Transverse colon (tissue), 4 donors: Measurements from ENCODE around the gene MAK. TPM values are rescaled to one million over a fixed set of nuclear protein-coding genes. Genes with fewer than 3 reads are reported as not detected.

Source experiments
- DNase-seq: peaks from one replicate; pipeline ENCODE4 v3.0.0-alpha.2; 2019
- H3K27ac ChIP-seq, 4 donors: fragments of 200-600 bp; sonication (generic); 2 replicates each; pipeline ENCODE4 v1.5.1; 2016 to 2018; ENCODE audit warnings: inconsistent platforms in 4 of 4
- H3K27me3 ChIP-seq: fragments of 200-600 bp; sonication (generic); 2 replicates; pipeline ENCODE4 v1.5.1; 2017; ENCODE audit warnings: inconsistent platforms
- H3K36me3 ChIP-seq, 4 donors: fragments of 200-600 bp; sonication (generic); 2 replicates each; pipeline ENCODE4 v1.5.1; 2017 to 2019; ENCODE audit warnings: inconsistent platforms in 4 of 4
- H3K4me1 ChIP-seq, 4 donors: fragments of 200-600 bp; sonication (generic); 2 replicates each; pipeline ENCODE4 v1.5.1; 2017 to 2020; ENCODE audit warnings: inconsistent platforms in 4 of 4
- H3K4me3 ChIP-seq, 4 donors: fragments of 200-600 bp; sonication (generic); 1 replicate in 1 of 4; 2 replicates in 3 of 4; pipeline versions ENCODE4 v1.5.1 to v1.6.1; 2017 to 2019; ENCODE audit warnings: inconsistent platforms in 4 of 4
- H3K9me3 ChIP-seq, 2 donors: fragments of 200-600 bp; sonication (generic); 2 replicates each; pipeline ENCODE4 v1.5.1; 2017 to 2019; ENCODE audit warnings: inconsistent platforms in 2 of 2
- EP300 ChIP-seq: sonication (generic); formaldehyde crosslinking; IDR thresholded peaks from one replicate; pipeline ENCODE4 v1.6.1; 2017; ENCODE audit warnings: antibody characterized with exemption, low read depth
- POLR2A ChIP-seq: fragments of 450-650 bp; IDR thresholded peaks from one replicate; pipeline ENCODE4 v1.6.1; 2016; ENCODE audit warnings: antibody characterized with exemption, mild to moderate bottlenecking, moderate library complexity
- POLR2AphosphoS5 ChIP-seq, 3 donors: sonication (generic); formaldehyde crosslinking; IDR thresholded peaks; one replicate each; pipeline ENCODE4 v1.6.1; 2016; ENCODE audit warnings: antibody characterized with exemption in 3 of 3
- WGBS, 2 donors: methylation state at CpG; one replicate each; pipeline ENCODE4 v1.1.5; 2018; ENCODE audit warnings: low coverage in 1 of 2; 5-methylcytosine and 5-hydroxymethylcytosine counted together
- in situ Hi-C, 4 donors: fragments of 200-750 bp; cut with MboI; loops; one replicate each; pipeline versions ENCODE4 v1.15.0 to v1.15.1; 2017; ENCODE audit warnings: low sequenced_read_pairs in 3 of 4, low pct_ligation_motif_present in 1 of 4, low pct_unique_long_range_greater_than_20kb in 1 of 4
- intact Hi-C: fragments of 100-400 bp; cut with DNase I; formaldehyde crosslinking; loops from one replicate; pipeline ENCODE4 v1.15.1; 2023; ENCODE audit warnings: low total_unique reads
- total RNA-seq, 4 donors: library from RNA; depleted of rRNA; stranded (reverse); fragments of >200 nt; gene quantifications; one replicate each; pipeline ENCODE4 v1.1.0, GENCODE V29; 2016
- TF ChIP-seq, protein P1 (sequence below), 5 experiments: fragments of 200-600 bp in 3 of 5; fragments of 450-650 bp in 2 of 5; sonication (generic) in 3 of 5; IDR thresholded peaks; 1 replicate in 2 of 5; 2 replicates in 3 of 5; pipeline ENCODE4 v1.5.1; 2016 to 2017; ENCODE audit warnings: antibody characterized with exemption in 5 of 5, inconsistent platforms in 3 of 5, mild to moderate bottlenecking in 2 of 5, moderate library complexity in 1 of 5

Gene MAK
- total RNA-seq, 4 donors from 2014 or later = not detected

DNA sequence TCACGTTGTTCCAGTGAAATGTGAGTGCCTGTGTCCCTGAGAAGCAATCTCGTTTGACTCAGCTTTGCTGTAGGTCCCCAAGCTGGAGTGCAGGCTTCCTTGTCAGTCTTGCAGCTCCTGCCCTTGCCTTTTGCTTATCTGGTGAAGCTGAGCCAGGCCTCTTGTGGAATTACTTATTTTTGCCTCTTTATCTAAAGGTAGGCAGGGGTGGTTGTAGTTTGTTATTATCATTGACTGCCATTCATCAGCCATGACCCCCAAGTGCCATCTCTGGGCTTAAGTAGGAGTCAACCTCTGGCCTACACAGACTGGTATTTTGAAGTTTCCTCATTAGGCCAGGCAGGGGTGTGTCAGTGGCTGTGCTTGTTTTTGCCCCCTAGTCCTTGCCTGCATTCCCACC is 88.6 kb downstream of the MAK start:
- Histone ChIP-seq H3K9me3 (no peaks in the 10 kb centered on the region), H3K36me3 (peaks cover 0 to 17% (median 3%) of the 10 kb centered on the region in 4 donors), H3K27me3 (no peaks in the 10 kb centered on the region), H3K4me3 (no peak overlapping the region), H3K4me1 (peaks cover 15 to 27% (median 22%) of the 10 kb centered on the region in 4 donors), H3K27ac (no peak overlapping the region)
- TF ChIP-seq POLR2A = no peak
- TF ChIP-seq POLR2AphosphoS5 (IDR thresholded peaks at IDR 0.05) = no peak
- no peak for TF ChIP-seq EP300
- TF ChIP-seq, protein P1, sequence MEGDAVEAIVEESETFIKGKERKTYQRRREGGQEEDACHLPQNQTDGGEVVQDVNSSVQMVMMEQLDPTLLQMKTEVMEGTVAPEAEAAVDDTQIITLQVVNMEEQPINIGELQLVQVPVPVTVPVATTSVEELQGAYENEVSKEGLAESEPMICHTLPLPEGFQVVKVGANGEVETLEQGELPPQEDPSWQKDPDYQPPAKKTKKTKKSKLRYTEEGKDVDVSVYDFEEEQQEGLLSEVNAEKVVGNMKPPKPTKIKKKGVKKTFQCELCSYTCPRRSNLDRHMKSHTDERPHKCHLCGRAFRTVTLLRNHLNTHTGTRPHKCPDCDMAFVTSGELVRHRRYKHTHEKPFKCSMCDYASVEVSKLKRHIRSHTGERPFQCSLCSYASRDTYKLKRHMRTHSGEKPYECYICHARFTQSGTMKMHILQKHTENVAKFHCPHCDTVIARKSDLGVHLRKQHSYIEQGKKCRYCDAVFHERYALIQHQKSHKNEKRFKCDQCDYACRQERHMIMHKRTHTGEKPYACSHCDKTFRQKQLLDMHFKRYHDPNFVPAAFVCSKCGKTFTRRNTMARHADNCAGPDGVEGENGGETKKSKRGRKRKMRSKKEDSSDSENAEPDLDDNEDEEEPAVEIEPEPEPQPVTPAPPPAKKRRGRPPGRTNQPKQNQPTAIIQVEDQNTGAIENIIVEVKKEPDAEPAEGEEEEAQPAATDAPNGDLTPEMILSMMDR (IDR thresholded peaks at IDR 0.05) = no peak
- intact Hi-C loops (loop anchor here (10.0 kb wide), 1 partner anchor 55 kb away; the partner anchor contains the start of genes C6orf52 and PAK1IP1), in situ Hi-C loops (loop anchor here in 1 of 4 donors (10.0 kb wide), 1 partner anchor 55 kb away; the partner anchor contains the start of genes C6orf52 and PAK1IP1)
- 56% methylated on average over 2 of the region's 2 CpGs; no CpG with 5 or more reads in 1 of the 2 donors for WGBS, 2 donors
- no peak for DNase-seq

DNA sequence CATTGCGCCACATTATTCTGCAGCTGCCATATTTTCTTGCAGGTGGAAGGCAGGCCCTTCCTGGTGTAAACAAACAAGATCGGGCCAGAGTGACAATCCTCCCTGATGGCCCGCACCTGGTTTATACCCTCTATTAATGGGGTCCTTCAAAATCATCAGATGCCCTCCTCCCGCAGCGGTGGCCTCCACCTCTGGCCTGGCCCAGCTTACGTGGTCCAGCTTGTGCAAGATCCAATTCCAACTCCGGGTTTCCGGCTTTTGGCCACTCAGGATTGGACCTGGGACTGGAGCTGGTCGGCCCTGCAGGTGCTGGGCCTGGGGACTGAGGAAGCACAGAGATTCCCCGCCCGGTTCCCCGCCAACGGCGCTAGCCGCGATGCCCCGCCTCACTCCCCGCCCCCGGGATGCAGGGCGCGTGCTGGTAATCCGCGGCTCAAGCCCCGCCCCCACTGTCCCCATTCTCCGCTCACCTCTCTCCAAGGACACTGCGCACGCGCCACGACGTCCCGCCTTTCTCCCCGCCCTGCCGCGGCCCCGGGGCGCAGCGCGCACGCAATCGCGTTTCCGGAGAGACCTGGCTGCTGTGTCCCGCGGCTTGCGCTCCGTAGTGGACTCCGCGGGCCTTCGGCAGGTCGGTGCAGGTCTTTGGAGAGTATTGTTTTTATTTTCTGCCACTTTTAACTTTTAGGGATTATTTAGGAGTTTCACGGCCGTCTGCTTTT is 90.9 kb downstream of the MAK start, which contains the start of gene TMEM14B:
Gene TMEM14B (plus strand): TSS at position 555 of the 722 bp plus-strand sequence. CDS start 1,441 bp downstream, outside the sequence.
- H3K9me3 ChIP-seq = no peaks in the 10 kb centered on the region
- H3K27ac ChIP-seq = peak within 1 kb of the TSS; percentile 82 to 93 (median 90)
- intact Hi-C loops (loop anchor here (2.0 to 10.0 kb wide), 2 partner anchors 25 to 53 kb away; partner anchors contain the start of genes C6orf52, PAK1IP1 and TMEM14C), in situ Hi-C loops (loop anchor here in 1 of 4 donors (10.0 kb wide), 1 partner anchor 53 kb away; the partner anchor contains the start of genes C6orf52 and PAK1IP1)
- 1% methylated on average over 43 of the region's 52 CpGs; no CpG with 5 or more reads in 1 of the 2 donors for WGBS, 2 donors
- peak within 1 kb of the TSS; percentile 64 to 89 (median 82) for H3K4me3 ChIP-seq
- TF ChIP-seq, protein P1 (IDR thresholded peaks at IDR 0.05) = peak in 1 of 5 experiments; percentile 10
- peak; percentile 1 for TF ChIP-seq EP300
- peak; percentile 92 for TF ChIP-seq POLR2A
- TF ChIP-seq POLR2AphosphoS5 (IDR thresholded peaks at IDR 0.05) = peak; percentile 98
- DNase-seq = peak; percentile 100
- H3K36me3 ChIP-seq = peaks cover 0 to 8% (median 2%) of the 10 kb centered on the region in 4 donors
- peaks cover 15 to 27% (median 22%) of the 10 kb centered on the region in 4 donors for H3K4me1 ChIP-seq
- H3K27me3 ChIP-seq = no peaks in the 10 kb centered on the region

DNA sequence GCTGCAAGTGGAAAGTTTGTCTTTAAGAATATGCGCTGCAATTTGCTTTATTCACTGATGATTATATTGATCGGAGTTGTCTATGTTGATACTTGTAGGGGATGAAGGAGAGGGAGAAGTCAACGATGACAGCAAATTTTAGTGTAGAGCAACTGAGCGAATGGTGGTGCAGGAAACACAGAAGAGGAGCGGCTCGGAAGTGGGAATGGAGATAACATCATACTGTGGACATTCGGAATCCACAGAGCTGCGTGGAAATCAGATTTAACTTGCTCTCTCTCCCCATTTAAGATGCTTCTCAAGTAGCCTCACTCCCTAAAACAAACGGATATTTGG is 91.5 kb downstream of the MAK start:
- no peak for DNase-seq
- 50 to 83% methylated on average over 6 to 9 of the region's 9 CpGs for WGBS, 2 donors
- intact Hi-C loops (loop anchor here (2.0 to 10.0 kb wide), 2 partner anchors 24 to 52 kb away; partner anchors contain the start of genes C6orf52, PAK1IP1 and TMEM14C), in situ Hi-C loops (loop anchor here in 1 of 4 donors (10.0 kb wide), 1 partner anchor 52 kb away; the partner anchor contains the start of genes C6orf52 and PAK1IP1)
- peaks cover 0 to 8% (median 2%) of the 10 kb centered on the region in 4 donors for H3K36me3 ChIP-seq
- peak overlapping the region; percentile 82 to 93 (median 90) for H3K27ac ChIP-seq
- TF ChIP-seq POLR2AphosphoS5 (IDR thresholded peaks at IDR 0.05) = no peak
- TF ChIP-seq POLR2A = no peak
- no peak for TF ChIP-seq EP300
- TF ChIP-seq, protein P1 (IDR thresholded peaks at IDR 0.05) = no peak
- H3K9me3 ChIP-seq = no peaks in the 10 kb centered on the region
- H3K4me1 ChIP-seq = peaks cover 15 to 27% (median 22%) of the 10 kb centered on the region in 4 donors
- H3K27me3 ChIP-seq = no peaks in the 10 kb centered on the region
- peak overlapping the region; percentile 8 to 83 (median 73) for H3K4me3 ChIP-seq

DNA sequence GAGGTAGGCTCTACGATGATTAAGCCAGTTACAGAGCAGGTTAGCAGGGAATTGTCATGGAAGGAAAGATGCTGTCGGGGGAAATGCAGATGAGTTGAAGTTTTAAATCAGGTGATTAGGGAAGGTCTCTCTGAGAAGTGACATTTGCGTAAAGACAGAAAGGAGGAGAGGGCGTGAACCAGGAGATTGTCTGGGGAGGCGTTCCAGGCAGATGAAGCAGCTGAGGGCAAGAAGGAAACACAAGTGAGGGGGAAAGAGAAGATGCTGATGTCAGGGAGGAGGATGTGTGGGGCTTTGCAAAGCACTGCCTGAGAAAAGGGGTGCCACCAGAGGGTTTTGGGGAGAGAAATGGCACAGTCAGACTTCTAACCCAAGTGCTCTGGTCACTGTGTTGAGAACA is 93.2 kb downstream of the MAK start:
- H3K36me3 ChIP-seq = peaks cover 0 to 4% (median 0%) of the 10 kb centered on the region in 4 donors
- no peak for TF ChIP-seq POLR2AphosphoS5 (IDR thresholded peaks at IDR 0.05)
- no peak for TF ChIP-seq POLR2A
- TF ChIP-seq EP300 = no peak
- TF ChIP-seq, protein P1 (IDR thresholded peaks at IDR 0.05) = no peak
- peaks cover 15 to 27% (median 22%) of the 10 kb centered on the region in 4 donors for H3K4me1 ChIP-seq
- DNase-seq = no peak
- no peaks in the 10 kb centered on the region for H3K27me3 ChIP-seq
- in situ Hi-C loops (loop anchor here in 1 of 4 donors (10.0 kb wide), 1 partner anchor 50 kb away; the partner anchor contains the start of genes C6orf52 and PAK1IP1), intact Hi-C loops (loop anchor here (10.0 kb wide), 1 partner anchor 50 kb away; the partner anchor contains the start of genes C6orf52 and PAK1IP1)
- WGBS, 2 donors = 70 to 87% methylated on average over 2 to 5 of the region's 5 CpGs
- no peaks in the 10 kb centered on the region for H3K9me3 ChIP-seq
- H3K27ac ChIP-seq = no peak overlapping the region
- no peak overlapping the region for H3K4me3 ChIP-seq
